ENCODE results near the gene CDK16. TPM values are rescaled to one million over a fixed set of nuclear protein-coding genes. Genes with fewer than 3 reads are reported as not detected.

The CDK16 gene
- total and polyA plus RNA-seq, 2 of the 13 experiments (the other 11 are each of a cell fraction or from before 2014, with no cell fraction given), result 64.5 to 225 TPM

- TF ChIP-seq KIAA2018 (CRISPR knock-in tag; IDR thresholded peaks at IDR 0.05; ENCODE audit: borderline replicate concordance) (no peak), ZNF329 (CRISPR knock-in tag; IDR thresholded peaks at IDR 0.05; ENCODE audit: low read depth) (no peak), SNAPC4 (CRISPR knock-in tag; IDR thresholded peaks at IDR 0.05) (no peak), PHF20 (CRISPR knock-in tag; IDR thresholded peaks at IDR 0.05) (peak; percentile 52; the same call in 1 of the 2 replicates), PLSCR1 (CRISPR knock-in tag; IDR thresholded peaks at IDR 0.05; ENCODE audit: borderline replicate concordance) (no peak), PRDM15 (CRISPR knock-in tag; IDR thresholded peaks at IDR 0.05) (0 out of 2 replicates have a peak, but pooled peaks have one; percentile 20), ATF2 (CRISPR knock-in tag; IDR thresholded peaks at IDR 0.05) (peak; percentile 16; the same call in 1 of the 2 replicates)
Measured at GRCh38 chrX:47190445-47191269, 27.8 kb upstream of the CDK16 start (continued).

Measured in HepG2 (cell line).